ENCODE measurements around the gene AFAP1L1. TPM values are rescaled to one million over a fixed set of nuclear protein-coding genes. Genes with fewer than 3 reads are reported as not detected.

Gene AFAP1L1
- total RNA-seq, 1 donor = 2.3 TPM

GRCh38 chr5:149382517-149383220 lies 111.0 kb downstream of the AFAP1L1 start:
- no peak for DNase-seq (ENCODE audit: low read depth)
- no peak for TF ChIP-seq CTCF (IDR thresholded peaks at IDR 0.05; ENCODE audit: insufficient read depth, low read length)
- no peak overlapping the region for H3K4me3 ChIP-seq (ENCODE audit: low read depth, low read length)

GRCh38 chr5:149383399-149383798 lies 111.7 kb downstream of the AFAP1L1 start:
- no peak for TF ChIP-seq CTCF (IDR thresholded peaks at IDR 0.05; ENCODE audit: insufficient read depth, low read length)
- DNase-seq (ENCODE audit: low read depth) = no peak
- H3K4me3 ChIP-seq (ENCODE audit: low read depth, low read length) = no peak overlapping the region

GRCh38 chr5:149386166-149386565 lies 114.5 kb downstream of the AFAP1L1 start:
- no peak for TF ChIP-seq CTCF (IDR thresholded peaks at IDR 0.05; ENCODE audit: insufficient read depth, low read length)
- H3K4me3 ChIP-seq (ENCODE audit: low read depth, low read length) = no peak overlapping the region
- no peak for DNase-seq (ENCODE audit: low read depth)

- DNase-seq (ENCODE audit: low read depth) = peak; percentile 65
- H3K4me3 ChIP-seq (ENCODE audit: low read depth, low read length) = no peak overlapping the region
- TF ChIP-seq CTCF (IDR thresholded peaks at IDR 0.05; ENCODE audit: insufficient read depth, low read length) = no peak
These were observed 115.5 kb downstream of the AFAP1L1 start for GRCh38 chr5:149387081-149387631.

GRCh38 chr5:149387982-149388381 lies 116.3 kb downstream of the AFAP1L1 start:
- DNase-seq (ENCODE audit: low read depth) = peak; percentile 81
- H3K4me3 ChIP-seq (ENCODE audit: low read depth, low read length) = no peak overlapping the region
- TF ChIP-seq CTCF (IDR thresholded peaks at IDR 0.05; ENCODE audit: insufficient read depth, low read length) = no peak

- no peak for TF ChIP-seq CTCF (IDR thresholded peaks at IDR 0.05; ENCODE audit: insufficient read depth, low read length)
- no peak for DNase-seq (ENCODE audit: low read depth)
- H3K4me3 ChIP-seq (ENCODE audit: low read depth, low read length) = no peak overlapping the region
These were observed 117.0 kb downstream of the AFAP1L1 start for GRCh38 chr5:149388498-149389190.
